SK-N-SH (cell line): ENCODE data around the gene TNFAIP2. TPM values are rescaled to one million over a fixed set of nuclear protein-coding genes. Genes with fewer than 3 reads are reported as not detected.

ENCODE experiments used
- CTCF ChIA-PET: fragments of 300-600, 350-600 bp; formaldehyde crosslinking; extraction: SDS; loops from one replicate; lab custom pipeline; 2021; lab: Yijun Ruan, JAX
- POLR2A ChIA-PET: fragments of 350-600 bp; sonication (Branson Sonifier 250); formaldehyde crosslinking; extraction: SDS; loops from one replicate; lab custom pipeline; 2020; ENCODE audit warnings: antibody characterized with exemption, inconsistent platforms; lab: Yijun Ruan, JAX
- DNase-seq: peaks from one replicate; pipeline ENCODE4 v3.0.0; 2012
- H2AFZ ChIP-seq: fragments of 200-600 bp; sonication (generic); 2 replicates; pipeline ENCODE4 v1.8.1; 2016; ENCODE audit warnings: antibody characterized with exemption, mild to moderate bottlenecking, low read depth
- H3F3A ChIP-seq: fragments of 200-600 bp; sonication (generic); replicated peaks from 2 replicates; pipeline ENCODE3; 2016; ENCODE audit warnings: antibody characterized with exemption, mild to moderate bottlenecking; ENCODE audit not compliant: insufficient read depth
- H3K27ac ChIP-seq, 2 experiments: fragments of 200-500 bp in 1 of 2; fragments of 200-600 bp in 1 of 2; sonication (Bioruptor generic) in 1 of 2; sonication (generic), shearing (Covaris generic) in 1 of 2; 2 replicates each; pipeline versions ENCODE4 v1.5.1 to v1.6.1; 2014 to 2016; ENCODE audit warnings: low read depth in 2 of 2, inconsistent platforms in 1 of 2, low read length in 1 of 2, mild to moderate bottlenecking in 1 of 2, mixed read lengths in 1 of 2
- H3K27me3 ChIP-seq: fragments of 200-600 bp; sonication (generic), shearing (Covaris generic); 2 replicates; pipeline ENCODE4 v1.6.1; 2016; ENCODE audit warnings: mixed run types; ENCODE audit not compliant: insufficient read depth
- H3K36me3 ChIP-seq, 2 experiments: fragments of 200-500 bp in 1 of 2; fragments of 200-600 bp in 1 of 2; sonication (Bioruptor generic) in 1 of 2; sonication (generic) in 1 of 2; replicated peaks in 1 of 2; 2 replicates each; pipeline versions ENCODE3 to v1.5.1; 2014 to 2016; ENCODE audit warnings: low read length in 1 of 2, mild to moderate bottlenecking in 1 of 2; ENCODE audit not compliant: insufficient read depth in 2 of 2, control insufficient read depth in 1 of 2
- H3K4me1 ChIP-seq, 2 experiments: fragments of 200-500 bp in 1 of 2; fragments of 200-600 bp in 1 of 2; sonication (Bioruptor generic) in 1 of 2; sonication (generic), shearing (Covaris generic) in 1 of 2; 2 replicates each; pipeline versions ENCODE4 v1.5.1 to v1.6.1; 2014 to 2016; ENCODE audit warnings: low read depth in 1 of 2, low read length in 1 of 2, mixed run types in 1 of 2; ENCODE audit not compliant: insufficient read depth in 2 of 2, control insufficient read depth in 1 of 2
- H3K4me2 ChIP-seq: fragments of 200-600 bp; sonication (generic), shearing (Covaris generic); 2 replicates; pipeline ENCODE4 v1.6.1; 2017; ENCODE audit warnings: mixed run types
- H3K4me3 ChIP-seq, 2 experiments: fragments of 200-500 bp in 1 of 2; fragments of 200-600 bp in 1 of 2; sonication (Bioruptor generic) in 1 of 2; sonication (generic), shearing (Covaris generic) in 1 of 2; 2 replicates each; pipeline versions ENCODE4 v1.5.1 to v1.8.1; 2014 to 2016; ENCODE audit warnings: low read depth in 2 of 2, inconsistent platforms in 1 of 2, low read length in 1 of 2, mild to moderate bottlenecking in 1 of 2, mixed read lengths in 1 of 2, moderate library complexity in 1 of 2
- H3K79me2 ChIP-seq: fragments of 200-600 bp; sonication (generic); 2 replicates; pipeline ENCODE4 v1.8.1; 2017; ENCODE audit warnings: mild to moderate bottlenecking; ENCODE audit not compliant: insufficient read depth
- H3K9ac ChIP-seq: fragments of 200-600 bp; sonication (generic); 2 replicates; pipeline ENCODE4 v1.6.1; 2017; ENCODE audit warnings: mixed run types
- H3K9me2 ChIP-seq: fragments of 200-600 bp; sonication (generic); 2 replicates; pipeline ENCODE4 v1.6.1; 2017; ENCODE audit warnings: mixed run types
- H3K9me3 ChIP-seq: fragments of 200-600 bp; sonication (generic); 2 replicates; pipeline ENCODE4 v1.6.1; 2017; ENCODE audit warnings: mixed run types, mild to moderate bottlenecking, moderate library complexity
- H4K20me1 ChIP-seq: fragments of 200-600 bp; sonication (generic); 2 replicates; pipeline ENCODE4 v1.6.1; 2017; ENCODE audit warnings: mild to moderate bottlenecking, mixed run types; ENCODE audit not compliant: insufficient read depth
- EP300 ChIP-seq, 2 experiments: IDR thresholded peaks; 2 replicates each; pipeline versions ENCODE4 v1.4.0 to v1.6.1; 2012; ENCODE audit warnings: borderline replicate concordance in 1 of 2, low read depth in 1 of 2, low read length in 1 of 2
- FOSL2 ChIP-seq: IDR thresholded peaks from 2 replicates; pipeline ENCODE4 v1.4.0; 2012; ENCODE audit warnings: low read depth, mild to moderate bottlenecking, moderate library complexity, borderline replicate concordance
- FOXJ3 ChIP-seq: sonication (generic); formaldehyde crosslinking; IDR thresholded peaks from 2 replicates; pipeline ENCODE4 v1.5.1; 2020; ENCODE audit warnings: mild to moderate bottlenecking, missing genetic modification reagents
- GATA2 ChIP-seq: sonication (generic); formaldehyde crosslinking; IDR thresholded peaks from 2 replicates; pipeline ENCODE4 v1.5.0; 2020; ENCODE audit warnings: mild to moderate bottlenecking, missing genetic modification reagents
- MAX ChIP-seq: IDR thresholded peaks from 2 replicates; pipeline ENCODE4 v1.4.0; 2012; ENCODE audit warnings: low read depth
- MXI1 ChIP-seq: IDR thresholded peaks from 2 replicates; pipeline ENCODE4 v1.6.1; 2012; ENCODE audit warnings: mild to moderate bottlenecking, low read depth, low read length, improper control_type of control experiment
- NRF1 ChIP-seq: IDR thresholded peaks from 2 replicates; pipeline ENCODE4 v1.6.1; 2012; ENCODE audit warnings: low read depth, mild to moderate bottlenecking, low read length
- POLR2AphosphoS5 ChIP-seq: IDR thresholded peaks from 2 replicates; pipeline ENCODE4 v1.6.1; 2012; ENCODE audit warnings: low read depth, low read length
- RAD21 ChIP-seq: IDR thresholded peaks from 2 replicates; pipeline ENCODE4 v1.6.1; 2012; ENCODE audit warnings: mild to moderate bottlenecking, low read length
- RXRA ChIP-seq: IDR thresholded peaks from 2 replicates; pipeline ENCODE4 v1.4.0; 2012; ENCODE audit warnings: low read depth, mild to moderate bottlenecking, borderline replicate concordance
- SMC3 ChIP-seq: IDR thresholded peaks from 2 replicates; pipeline ENCODE4 v1.6.1; 2012; ENCODE audit warnings: low read depth, low read length, improper control_type of control experiment
- TAF1 ChIP-seq: IDR thresholded peaks from 2 replicates; pipeline ENCODE4 v1.6.1; 2012; ENCODE audit warnings: low read depth, mild to moderate bottlenecking, low read length, moderate library complexity, borderline replicate concordance
- TCF12 ChIP-seq: IDR thresholded peaks from 2 replicates; pipeline ENCODE4 v1.4.0; 2012
- YY1 ChIP-seq: IDR thresholded peaks from 2 replicates; pipeline ENCODE4 v1.4.0; 2012; ENCODE audit warnings: low read depth, mild to moderate bottlenecking
- ZBTB33 ChIP-seq: IDR thresholded peaks from 2 replicates; pipeline ENCODE4 v1.4.0; 2012; ENCODE audit warnings: low read depth, borderline replicate concordance
- WGBS: methylation state at CpG from one replicate; pipeline ENCODE4 v1.1.6; 2017; ENCODE audit warnings: low lambda C conversion rate; 5-methylcytosine and 5-hydroxymethylcytosine counted together
- polyA plus RNA-seq, 3 experiments: library from polyadenylated mRNA; depleted of rRNA; stranded (reverse); fragments of >200 nt; gene quantifications; 2 replicates each; pipeline ENCODE4 v1.2.3, GENCODE V29; 2012
- TF ChIP-seq, protein P1 (sequence below): fragments of 150-350 bp; IDR thresholded peaks from 2 replicates; pipeline ENCODE4 v1.6.1; 2017; ENCODE audit warnings: antibody characterized with exemption, low read length, low read depth, borderline replicate concordance
- TF ChIP-seq, protein P2 (sequence below): fragments of 150-350 bp; IDR thresholded peaks from 2 replicates; pipeline ENCODE4 v1.6.1; 2016; ENCODE audit warnings: mild to moderate bottlenecking, low read depth, low read length
- TF ChIP-seq, protein P3 (sequence below): fragments of 200-600 bp; sonication (generic); IDR thresholded peaks from 2 replicates; pipeline ENCODE4 v1.6.1; 2017; ENCODE audit warnings: antibody characterized with exemption, mild to moderate bottlenecking, moderate library complexity

Gene TNFAIP2
- polyA plus RNA-seq, 1 of the 3 experiments (the other 2 are of a cell fraction) = 16.0 TPM

DNA sequence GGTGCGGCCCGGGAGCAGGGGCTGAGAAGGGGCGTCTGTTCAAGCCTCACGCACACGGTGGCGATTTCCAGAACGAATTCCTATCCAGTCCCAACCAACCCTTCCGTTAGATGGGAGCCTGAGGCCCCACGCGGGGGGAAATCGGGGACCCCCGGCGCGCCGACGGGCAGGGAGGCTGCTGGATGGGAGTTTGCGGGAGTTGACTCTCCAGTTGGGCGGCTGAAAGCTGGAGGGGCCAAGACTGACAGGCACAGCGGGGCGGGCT lies 18.9 kb upstream of the TNFAIP2 start:
- Histone ChIP-seq H3K9me3 (no peaks in the 10 kb centered on the region), H4K20me1 (no peaks in the 10 kb centered on the region), H3K4me2 (peak overlapping the region; percentile 19; the same call in 1 of the 2 replicates), H3K4me3 (no peak overlapping the region; a peak in 1 of 4 replicates), H3K9ac (no peak overlapping the region), H3K79me2 (no peaks in the 10 kb centered on the region), H3K27ac (no peak overlapping the region), H3K9me2 (no peaks in the 10 kb centered on the region), H3K36me3 (no peaks in the 10 kb centered on the region), H3K4me1 (peaks cover 6% of the 10 kb centered on the region in 2 experiments; a peak in 2 of 4 replicates), H3K27me3 (peaks cover 25% of the 10 kb centered on the region), H2AFZ (no peak overlapping the region), H3F3A (no peaks in the 10 kb centered on the region)
- ChIA-PET POLR2A (interaction anchor here (0.6 kb wide), 1 partner anchor 425 kb away, joined by 4 read pairs; no protein-coding TSS in a partner anchor), CTCF (interaction anchor here (0.6 to 7.8 kb wide), 82 partner anchors 9 to 488 kb away, joined by 3 to 250 read pairs (median 5); partner anchors contain the start of genes EXOC3L4, LBHD2 and TNFAIP2)
- TF ChIP-seq EP300 (IDR thresholded peaks at IDR 0.05; ENCODE audit: borderline replicate concordance in 1 of 2, low read depth in 1 of 2, low read length in 1 of 2) (no peak), RXRA (no peak), MAX (no peak), POLR2AphosphoS5 (no peak), FOSL2 (no peak), MXI1 (no peak), TAF1 (no peak), NRF1 (no peak), FOXJ3 (CRISPR knock-in tag) (no peak)
- TF ChIP-seq, protein P1, sequence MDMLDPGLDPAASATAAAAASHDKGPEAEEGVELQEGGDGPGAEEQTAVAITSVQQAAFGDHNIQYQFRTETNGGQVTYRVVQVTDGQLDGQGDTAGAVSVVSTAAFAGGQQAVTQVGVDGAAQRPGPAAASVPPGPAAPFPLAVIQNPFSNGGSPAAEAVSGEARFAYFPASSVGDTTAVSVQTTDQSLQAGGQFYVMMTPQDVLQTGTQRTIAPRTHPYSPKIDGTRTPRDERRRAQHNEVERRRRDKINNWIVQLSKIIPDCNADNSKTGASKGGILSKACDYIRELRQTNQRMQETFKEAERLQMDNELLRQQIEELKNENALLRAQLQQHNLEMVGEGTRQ = no peak
- TF ChIP-seq, protein P2, sequence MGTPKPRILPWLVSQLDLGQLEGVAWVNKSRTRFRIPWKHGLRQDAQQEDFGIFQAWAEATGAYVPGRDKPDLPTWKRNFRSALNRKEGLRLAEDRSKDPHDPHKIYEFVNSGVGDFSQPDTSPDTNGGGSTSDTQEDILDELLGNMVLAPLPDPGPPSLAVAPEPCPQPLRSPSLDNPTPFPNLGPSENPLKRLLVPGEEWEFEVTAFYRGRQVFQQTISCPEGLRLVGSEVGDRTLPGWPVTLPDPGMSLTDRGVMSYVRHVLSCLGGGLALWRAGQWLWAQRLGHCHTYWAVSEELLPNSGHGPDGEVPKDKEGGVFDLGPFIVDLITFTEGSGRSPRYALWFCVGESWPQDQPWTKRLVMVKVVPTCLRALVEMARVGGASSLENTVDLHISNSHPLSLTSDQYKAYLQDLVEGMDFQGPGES = no peak
- no peak for DNase-seq
- 13% methylated on average over 16 of the region's 20 CpGs for WGBS

DNA sequence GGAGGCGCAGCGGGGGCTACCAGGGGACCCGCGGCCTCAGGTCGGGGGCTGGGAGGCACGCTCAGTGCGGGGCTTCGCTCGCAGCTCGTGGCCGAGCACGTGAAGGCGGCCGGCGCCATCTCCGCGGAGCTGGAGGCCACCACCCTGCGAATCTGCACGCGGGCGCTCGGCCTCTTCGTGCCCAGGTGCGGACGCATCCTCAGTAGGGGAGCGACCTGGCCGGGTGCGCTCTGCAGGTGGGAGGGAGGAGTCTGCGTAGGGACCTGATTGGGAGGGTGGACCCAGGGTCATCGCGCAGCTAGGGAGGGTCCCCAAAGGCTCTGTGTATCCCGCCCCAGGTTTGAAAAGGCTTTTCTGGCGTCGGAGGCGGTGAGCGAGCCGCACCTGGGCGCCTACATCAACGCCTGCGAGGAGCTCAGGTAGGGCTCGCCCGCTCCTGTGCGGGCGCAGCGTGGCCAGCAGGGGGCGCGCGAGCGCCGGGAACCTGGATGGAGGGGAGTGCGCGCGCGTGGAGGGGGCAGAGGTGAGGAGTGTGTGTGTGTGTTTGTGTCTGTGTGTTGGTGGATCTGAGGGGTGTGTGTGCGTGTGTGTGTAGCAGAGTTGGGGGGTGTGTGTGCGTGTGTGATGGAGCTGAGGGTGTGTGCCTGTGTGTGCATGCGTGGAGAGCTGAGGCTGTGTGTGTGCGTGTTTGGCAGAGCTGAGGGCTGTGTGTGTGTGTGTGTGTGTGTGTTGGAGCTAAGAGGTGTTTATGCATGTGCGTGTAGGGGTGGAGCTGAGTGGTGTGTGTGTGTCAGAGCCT lies 18.4 kb upstream of the TNFAIP2 start:
- H3K9me3 ChIP-seq = no peaks in the 10 kb centered on the region
- TF ChIP-seq SMC3 (peak; percentile 93), POLR2AphosphoS5 (no peak), TCF12 (no peak), YY1 (no peak), MXI1 (no peak), RAD21 (peak; percentile 87), ZBTB33 (no peak), TAF1 (no peak), GATA2 (CRISPR knock-in tag) (no peak), FOSL2 (no peak)
- TF ChIP-seq, protein P3, sequence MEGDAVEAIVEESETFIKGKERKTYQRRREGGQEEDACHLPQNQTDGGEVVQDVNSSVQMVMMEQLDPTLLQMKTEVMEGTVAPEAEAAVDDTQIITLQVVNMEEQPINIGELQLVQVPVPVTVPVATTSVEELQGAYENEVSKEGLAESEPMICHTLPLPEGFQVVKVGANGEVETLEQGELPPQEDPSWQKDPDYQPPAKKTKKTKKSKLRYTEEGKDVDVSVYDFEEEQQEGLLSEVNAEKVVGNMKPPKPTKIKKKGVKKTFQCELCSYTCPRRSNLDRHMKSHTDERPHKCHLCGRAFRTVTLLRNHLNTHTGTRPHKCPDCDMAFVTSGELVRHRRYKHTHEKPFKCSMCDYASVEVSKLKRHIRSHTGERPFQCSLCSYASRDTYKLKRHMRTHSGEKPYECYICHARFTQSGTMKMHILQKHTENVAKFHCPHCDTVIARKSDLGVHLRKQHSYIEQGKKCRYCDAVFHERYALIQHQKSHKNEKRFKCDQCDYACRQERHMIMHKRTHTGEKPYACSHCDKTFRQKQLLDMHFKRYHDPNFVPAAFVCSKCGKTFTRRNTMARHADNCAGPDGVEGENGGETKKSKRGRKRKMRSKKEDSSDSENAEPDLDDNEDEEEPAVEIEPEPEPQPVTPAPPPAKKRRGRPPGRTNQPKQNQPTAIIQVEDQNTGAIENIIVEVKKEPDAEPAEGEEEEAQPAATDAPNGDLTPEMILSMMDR = peak; percentile 95
- TF ChIP-seq, protein P2 = no peak

More for the DNA sequence above, 18.4 kb upstream of the TNFAIP2 start:
- Histone ChIP-seq H3K4me2 (peak overlapping the region; percentile 19; the same call in 1 of the 2 replicates), H2AFZ (no peak overlapping the region), H3K27me3 (peaks cover 25% of the 10 kb centered on the region), H3F3A (no peaks in the 10 kb centered on the region), H3K79me2 (no peaks in the 10 kb centered on the region), H3K9me2 (no peaks in the 10 kb centered on the region), H3K4me3 (peak overlapping the region in 1 of 2 experiments; percentile 57; a peak in 1 of 4 replicates), H3K36me3 (no peaks in the 10 kb centered on the region), H4K20me1 (no peaks in the 10 kb centered on the region), H3K4me1 (peaks cover 6 to 9% of the 10 kb centered on the region in 2 experiments; a peak in 3 of 4 replicates), H3K27ac (no peak overlapping the region), H3K9ac (no peak overlapping the region)
- CTCF ChIA-PET = interaction anchor here (0.6 to 7.8 kb wide), 92 partner anchors 8 to 489 kb away, joined by 3 to 250 read pairs (median 5); partner anchors contain the start of genes EXOC3L4, LBHD2 and TNFAIP2
- POLR2A ChIA-PET = interaction anchor here (0.6 kb wide), 1 partner anchor 425 kb away, joined by 4 read pairs; no protein-coding TSS in a partner anchor
- peak; percentile 91 for DNase-seq
- WGBS = 10% methylated on average over 20 of the region's 59 CpGs
